ENCODE measurements around the gene CKS1B.

GRCh38 chr1:155003766-155004351 is 29.4 kb downstream of the CKS1B start:
- TF ChIP-seq POLR2AphosphoS5 (IDR thresholded peaks at IDR 0.05; ENCODE audit: low read depth, low read length) (no peak), SIN3A (IDR thresholded peaks at IDR 0.05; ENCODE audit: borderline replicate concordance, insufficient read depth, low read length) (no peak), TAF1 (IDR thresholded peaks at IDR 0.05; ENCODE audit: borderline replicate concordance, insufficient read depth, low read length) (no peak), FOXP2 (optimal IDR thresholded peaks at IDR 0.05; ENCODE audit: borderline replicate concordance, extremely low read depth, extremely low read length, insufficient read depth) (no peak)
- TF ChIP-seq, protein P1, sequence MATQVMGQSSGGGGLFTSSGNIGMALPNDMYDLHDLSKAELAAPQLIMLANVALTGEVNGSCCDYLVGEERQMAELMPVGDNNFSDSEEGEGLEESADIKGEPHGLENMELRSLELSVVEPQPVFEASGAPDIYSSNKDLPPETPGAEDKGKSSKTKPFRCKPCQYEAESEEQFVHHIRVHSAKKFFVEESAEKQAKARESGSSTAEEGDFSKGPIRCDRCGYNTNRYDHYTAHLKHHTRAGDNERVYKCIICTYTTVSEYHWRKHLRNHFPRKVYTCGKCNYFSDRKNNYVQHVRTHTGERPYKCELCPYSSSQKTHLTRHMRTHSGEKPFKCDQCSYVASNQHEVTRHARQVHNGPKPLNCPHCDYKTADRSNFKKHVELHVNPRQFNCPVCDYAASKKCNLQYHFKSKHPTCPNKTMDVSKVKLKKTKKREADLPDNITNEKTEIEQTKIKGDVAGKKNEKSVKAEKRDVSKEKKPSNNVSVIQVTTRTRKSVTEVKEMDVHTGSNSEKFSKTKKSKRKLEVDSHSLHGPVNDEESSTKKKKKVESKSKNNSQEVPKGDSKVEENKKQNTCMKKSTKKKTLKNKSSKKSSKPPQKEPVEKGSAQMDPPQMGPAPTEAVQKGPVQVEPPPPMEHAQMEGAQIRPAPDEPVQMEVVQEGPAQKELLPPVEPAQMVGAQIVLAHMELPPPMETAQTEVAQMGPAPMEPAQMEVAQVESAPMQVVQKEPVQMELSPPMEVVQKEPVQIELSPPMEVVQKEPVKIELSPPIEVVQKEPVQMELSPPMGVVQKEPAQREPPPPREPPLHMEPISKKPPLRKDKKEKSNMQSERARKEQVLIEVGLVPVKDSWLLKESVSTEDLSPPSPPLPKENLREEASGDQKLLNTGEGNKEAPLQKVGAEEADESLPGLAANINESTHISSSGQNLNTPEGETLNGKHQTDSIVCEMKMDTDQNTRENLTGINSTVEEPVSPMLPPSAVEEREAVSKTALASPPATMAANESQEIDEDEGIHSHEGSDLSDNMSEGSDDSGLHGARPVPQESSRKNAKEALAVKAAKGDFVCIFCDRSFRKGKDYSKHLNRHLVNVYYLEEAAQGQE (IDR thresholded peaks at IDR 0.05; ENCODE audit: insufficient read depth in 1 of 2, low read depth in 2 of 2, low read length in 2 of 2), result 0 out of 4 replicates have a peak, but pooled peaks of 1 of the 2 experiments have one; percentile 6
